HL-60 (cell line): ENCODE results near the gene STK32B.

Experiments
- DNase-seq, 2 experiments: peaks; one replicate each; pipeline ENCODE4 v3.0.0-alpha.2; 2010 to 2020; ENCODE audit warnings: low read depth in 1 of 2, low spot score in 1 of 2
- H3K27ac ChIP-seq: fragments of 250-450 bp; sonication (Bioruptor Pico); replicated peaks from 2 replicates; pipeline ENCODE4 v1.5.1; 2020; ENCODE audit warnings: mild to moderate bottlenecking, moderate library complexity
- H3K27me3 ChIP-seq: fragments of 250-450 bp; sonication (Bioruptor Pico); 2 replicates; pipeline ENCODE4 v1.5.1; 2021; ENCODE audit warnings: mild to moderate bottlenecking, moderate library complexity; ENCODE audit not compliant: insufficient read depth, poor library complexity, severe bottlenecking
- H3K4me3 ChIP-seq: replicated peaks from 2 replicates; pipeline ENCODE4 v1.5.1; 2011; ENCODE audit warnings: mild to moderate bottlenecking, control low read depth, low read length; ENCODE audit not compliant: insufficient read depth
- CTCF ChIP-seq: IDR thresholded peaks from one replicate; pipeline ENCODE4 v1.5.1; 2011; ENCODE audit warnings: low read length, control low read depth, inconsistent platforms; ENCODE audit not compliant: insufficient read depth
- GABPA ChIP-seq: IDR thresholded peaks from 2 replicates; pipeline ENCODE4 v1.6.1; 2012; ENCODE audit warnings: low read depth
- POLR2AphosphoS5 ChIP-seq: IDR thresholded peaks from 2 replicates; pipeline ENCODE4 v1.6.1; 2012; ENCODE audit warnings: low read depth
- REST ChIP-seq: IDR thresholded peaks from 2 replicates; pipeline ENCODE4 v1.6.1; 2012; ENCODE audit warnings: low read depth; ENCODE audit not compliant: insufficient replicate concordance
- SPI1 ChIP-seq: IDR thresholded peaks from 2 replicates; pipeline ENCODE4 v1.6.1; 2012; ENCODE audit warnings: low read depth, mild to moderate bottlenecking, borderline replicate concordance

STK32B gene

GRCh38 chr4:5383191-5383980 is 332.1 kb downstream of the STK32B start:
- TF ChIP-seq REST (no peak), SPI1 (no peak)
- Histone ChIP-seq H3K4me3 (no peak overlapping the region), H3K27ac (no peak overlapping the region), H3K27me3 (no peaks in the 10 kb centered on the region)
- no peak for DNase-seq

- Histone ChIP-seq H3K27ac (no peak overlapping the region), H3K4me3 (no peak overlapping the region), H3K27me3 (no peaks in the 10 kb centered on the region)
- TF ChIP-seq REST, result no peak
- no peak for TF ChIP-seq POLR2AphosphoS5
- TF ChIP-seq SPI1, result no peak
- TF ChIP-seq GABPA, result no peak
- TF ChIP-seq CTCF, result no peak
- DNase-seq, result no peak
These were observed 334.5 kb downstream of the STK32B start for GRCh38 chr4:5385741-5386311.

- Histone ChIP-seq H3K27me3 (no peaks in the 10 kb centered on the region), H3K4me3 (no peak overlapping the region), H3K27ac (no peak overlapping the region)
- no peak for DNase-seq
- TF ChIP-seq SPI1, result no peak
- no peak for TF ChIP-seq POLR2AphosphoS5
- no peak for TF ChIP-seq REST
- TF ChIP-seq GABPA, result no peak
- TF ChIP-seq CTCF, result no peak
These were observed 335.6 kb downstream of the STK32B start for GRCh38 chr4:5386921-5387320.
